Left lung (tissue), 10 donors: Measurements from ENCODE around the gene LARGE1. TPM values are rescaled to one million over a fixed set of nuclear protein-coding genes. Genes with fewer than 3 reads are reported as not detected.

ENCODE experiments used
- ATAC-seq: fragments of 200-7000 bp; cut with Tn5 transposase; one replicate; pipeline ENCODE4 v1.9.1; 2020; ENCODE audit warnings: moderate library complexity
- DNase-seq, 4 donors: peaks; one replicate each; pipeline ENCODE4 v3.0.0-alpha.2; 2013 to 2020
- H3K27ac ChIP-seq, 2 donors: fragments of 200-600 bp; sonication (generic) in 1 of 2; one replicate each; pipeline versions ENCODE4 v1.5.0 to v1.8.0; 2020 to 2021
- H3K27me3 ChIP-seq, 2 donors: fragments of 200-600 bp; sonication (generic) in 1 of 2; one replicate each; pipeline versions ENCODE4 v1.5.0 to v1.8.0; 2020 to 2021
- H3K36me3 ChIP-seq, 2 donors: fragments of 200-600 bp; sonication (generic) in 1 of 2; one replicate each; pipeline versions ENCODE4 v1.5.0 to v1.8.0; 2020 to 2021
- H3K4me1 ChIP-seq, 2 donors: fragments of 200-600 bp; one replicate each; pipeline ENCODE4 v1.8.0; 2021
- H3K4me3 ChIP-seq, 2 donors: fragments of 200-600 bp; sonication (generic) in 1 of 2; one replicate each; pipeline versions ENCODE4 v1.5.0 to v1.8.0; 2020 to 2021; ENCODE audit warnings: mild to moderate bottlenecking in 1 of 2
- H3K9me3 ChIP-seq, 2 donors: fragments of 200-600 bp; sonication (generic) in 1 of 2; one replicate each; pipeline versions ENCODE4 v1.5.0 to v1.8.0; 2020 to 2021
- CTCF ChIP-seq, 2 donors: fragments of 200-600 bp; sonication (generic) in 1 of 2; IDR thresholded peaks; one replicate each; pipeline versions ENCODE4 v1.5.0 to v1.8.0; 2021; ENCODE audit warnings: antibody characterized with exemption in 2 of 2
- intact Hi-C, 2 donors: fragments of 100-400 bp; cut with DNase I; formaldehyde crosslinking; loops; one replicate each; pipeline versions ENCODE4 v1.11.2 to v1.14.2; 2022
- polyA plus RNA-seq, 6 donors: library from polyadenylated mRNA; unstranded; fragments of 120-200 nt; gene quantifications; one replicate each; pipeline ENCODE4 v1.2.1, GENCODE V29; 2013; ENCODE audit not compliant: insufficient read length in 6 of 6
- total RNA-seq, 2 donors: library from RNA; stranded (reverse); fragmentation: NEBNext Ultra II Directional; extraction: Animal tissue kit (Norgen Biotek cat#: 25700); gene quantifications; one replicate each; pipeline ENCODE4 v1.2.1, GENCODE V29; 2021
- donor health status: DM: no; HTN: yes; CAD: no.
- donor health status: DM: no; HTN: no; CAD: no.

LARGE1 gene
- total and polyA plus RNA-seq, 8 donors, result 22.4 to 36.1 (median 33.2) TPM

DNA sequence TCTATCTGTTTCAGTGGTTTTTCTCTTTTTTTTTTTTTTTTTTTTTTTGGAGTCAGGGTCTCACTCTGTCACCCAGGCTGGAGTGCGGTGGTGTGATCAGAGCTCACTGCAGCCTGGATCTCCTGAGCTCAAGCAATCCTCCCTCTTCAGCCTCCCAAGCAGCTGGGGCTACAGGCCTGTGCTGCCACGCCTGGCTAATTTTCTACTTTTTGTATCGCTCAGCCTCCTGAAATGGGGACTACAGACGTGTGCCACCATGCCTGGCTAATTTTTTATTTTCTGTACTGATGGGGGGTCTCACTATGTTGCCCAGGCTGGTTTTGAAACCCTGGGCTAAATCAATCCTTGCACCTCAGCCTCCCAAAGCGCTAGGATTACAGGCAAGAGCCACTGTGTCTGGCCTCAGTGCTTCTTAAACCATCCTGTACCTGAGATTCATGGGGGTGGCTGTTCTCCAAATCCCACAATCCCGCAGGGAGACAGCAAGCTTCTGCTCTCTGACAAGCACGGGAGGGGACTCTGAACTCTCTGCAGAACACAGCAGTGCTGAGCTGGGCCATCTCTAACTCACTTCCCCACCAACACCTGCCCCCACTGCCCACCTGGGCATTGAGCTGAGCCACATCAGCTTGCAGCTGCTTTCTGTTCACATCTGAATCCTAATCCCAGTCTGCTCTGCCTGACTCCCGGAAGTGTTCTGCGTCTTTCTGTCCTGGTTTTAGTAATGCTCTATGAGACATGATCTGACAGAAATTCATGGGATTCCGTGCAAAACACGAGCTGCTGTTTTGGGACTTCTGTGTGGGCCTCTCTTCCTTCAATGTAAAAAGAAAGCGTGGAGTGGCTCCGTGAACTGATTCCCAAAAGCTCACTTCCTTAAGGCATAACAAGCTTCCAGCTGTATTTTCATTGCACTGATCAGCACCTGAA is 400.0 kb downstream of the LARGE1 start:
- no peak for ATAC-seq
- no peaks in the 10 kb centered on the region for H3K36me3 ChIP-seq
- H3K27me3 ChIP-seq, result no peaks in the 10 kb centered on the region
- no peak overlapping the region for H3K4me3 ChIP-seq
- peaks cover 0 to 3% of the 10 kb centered on the region in 2 donors for H3K9me3 ChIP-seq
- no peak for DNase-seq
- no peak for TF ChIP-seq CTCF (IDR thresholded peaks at IDR 0.05)
- intact Hi-C loops, result loop anchor here in 1 of 2 donors (5.0 to 10.0 kb wide), 3 partner anchors 62 to 585 kb away; no protein-coding TSS in a partner anchor
- H3K4me1 ChIP-seq, result no peaks in the 10 kb centered on the region
- H3K27ac ChIP-seq, result no peak overlapping the region

DNA sequence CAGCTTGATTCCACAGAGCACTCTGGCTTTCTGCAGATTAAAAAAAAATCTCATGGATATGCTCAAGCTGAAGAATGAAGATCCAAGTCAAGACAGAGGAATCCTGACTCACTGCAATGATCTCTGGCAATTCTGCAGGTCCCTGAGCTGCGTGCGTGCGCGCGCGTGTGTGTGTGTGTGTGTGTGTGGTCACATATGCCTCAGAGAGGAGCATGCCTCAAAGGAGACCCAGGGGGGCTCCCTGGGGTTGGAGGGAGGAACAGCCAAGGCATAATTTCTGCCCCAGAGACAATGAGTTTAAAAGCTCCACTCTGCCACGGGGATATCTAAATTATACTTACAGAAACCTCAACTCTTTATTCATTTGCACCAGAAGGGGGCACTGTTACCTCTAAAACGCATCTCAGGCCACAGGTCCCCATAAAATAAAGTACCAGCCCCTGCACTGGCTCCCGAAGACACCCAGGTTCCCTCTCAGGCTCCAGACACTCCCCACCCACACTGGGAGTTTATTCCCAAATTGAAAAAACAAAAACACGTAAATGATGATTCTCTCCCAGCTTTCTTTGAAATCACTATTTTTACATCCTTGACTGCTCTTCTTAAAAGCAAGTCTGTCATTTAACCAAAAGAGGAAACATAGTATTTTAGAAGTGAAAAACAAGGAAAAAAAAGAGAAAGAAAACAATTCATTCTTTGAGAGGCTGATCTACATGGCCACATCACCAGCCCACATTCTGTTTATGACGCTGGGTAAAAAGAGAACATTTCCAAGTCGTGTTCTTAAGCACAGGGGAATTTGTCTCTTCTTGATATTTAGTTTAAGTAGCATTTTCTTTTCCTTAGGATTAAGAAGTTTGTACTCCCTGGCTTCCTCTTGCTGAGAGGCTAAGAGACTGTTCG is 401.0 kb downstream of the LARGE1 start:
- no peaks in the 10 kb centered on the region for H3K27me3 ChIP-seq
- peaks cover 0 to 3% of the 10 kb centered on the region in 2 donors for H3K9me3 ChIP-seq
- DNase-seq, result peak in 2 of 4 donors; percentile 68 to 77
- no peaks in the 10 kb centered on the region for H3K4me1 ChIP-seq
- intact Hi-C loops, result loop anchor here in 1 of 2 donors (5.0 to 10.0 kb wide), 3 partner anchors 63 to 585 kb away; no protein-coding TSS in a partner anchor
- no peak overlapping the region for H3K27ac ChIP-seq
- H3K4me3 ChIP-seq, result no peak overlapping the region
- peak; percentile 38 to 47 for TF ChIP-seq CTCF (IDR thresholded peaks at IDR 0.05)
- no peaks in the 10 kb centered on the region for H3K36me3 ChIP-seq
- ATAC-seq, result peak; percentile 84

GRCh38 chr22:33518405-33518804 is 401.9 kb downstream of the LARGE1 start:
- intact Hi-C loops, result loop anchor here in 1 of 2 donors (5.0 to 10.0 kb wide), 3 partner anchors 64 to 586 kb away; no protein-coding TSS in a partner anchor
- Histone ChIP-seq H3K9me3 (peaks cover 0 to 3% of the 10 kb centered on the region in 2 donors), H3K27ac (no peak overlapping the region), H3K4me3 (no peak overlapping the region), H3K4me1 (no peaks in the 10 kb centered on the region), H3K36me3 (no peaks in the 10 kb centered on the region), H3K27me3 (no peaks in the 10 kb centered on the region)
- ATAC-seq, result no peak
- TF ChIP-seq CTCF (IDR thresholded peaks at IDR 0.05), result no peak
- no peak for DNase-seq

GRCh38 chr22:33515795-33516194 is 404.5 kb downstream of the LARGE1 start:
- DNase-seq (no peak), ATAC-seq (no peak)
- intact Hi-C loops, result loop anchor here in 1 of 2 donors (5.0 to 10.0 kb wide), 3 partner anchors 67 to 589 kb away; no protein-coding TSS in a partner anchor
- Histone ChIP-seq H3K4me3 (no peak overlapping the region), H3K9me3 (no peaks in the 10 kb centered on the region), H3K27ac (no peak overlapping the region), H3K4me1 (no peaks in the 10 kb centered on the region), H3K27me3 (no peaks in the 10 kb centered on the region), H3K36me3 (no peaks in the 10 kb centered on the region)
- TF ChIP-seq CTCF (IDR thresholded peaks at IDR 0.05), result no peak
